NCI-H446 (cell line): ENCODE results near the gene RXFP1.

Experiments
- DNase-seq, 2 experiments: peaks; one replicate each; lab custom pipeline; 2025; lab: John Stamatoyannopoulos, UW

The RXFP1 gene

GRCh38 chr4:158671915-158672806 lies 150.5 kb downstream of the RXFP1 start, which contains the start of gene ETFDH:
Gene ETFDH, plus strand, starts transcription at chr4:158672296. Its CDS starts 161 bp downstream, at chr4:158672457.
- DNase-seq: peak; percentile 99 to 100

- DNase-seq: no peak
Observed at GRCh38 chr4:158673633-158674032, 152.0 kb downstream of the RXFP1 start.

DNA sequence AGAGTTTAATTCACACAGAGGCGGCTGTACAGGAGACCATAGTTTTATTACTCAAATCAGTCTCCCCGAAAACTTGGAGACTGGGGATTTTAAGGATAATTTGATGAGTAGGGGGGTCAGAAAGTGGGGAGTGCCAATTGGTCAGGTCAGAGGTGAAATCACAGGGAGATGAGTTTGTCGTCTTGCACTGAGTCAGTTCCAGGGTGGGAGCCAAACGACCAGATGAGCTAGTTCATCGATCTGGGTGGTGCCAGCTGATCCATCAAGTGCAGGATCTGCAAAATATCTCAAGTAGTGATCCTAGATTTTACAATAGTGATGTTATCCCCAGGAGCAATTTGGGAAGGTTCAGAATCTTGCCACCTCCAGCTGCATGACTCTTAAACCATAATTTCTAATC lies 154.4 kb downstream of the RXFP1 start:
- DNase-seq: no peak

DNA sequence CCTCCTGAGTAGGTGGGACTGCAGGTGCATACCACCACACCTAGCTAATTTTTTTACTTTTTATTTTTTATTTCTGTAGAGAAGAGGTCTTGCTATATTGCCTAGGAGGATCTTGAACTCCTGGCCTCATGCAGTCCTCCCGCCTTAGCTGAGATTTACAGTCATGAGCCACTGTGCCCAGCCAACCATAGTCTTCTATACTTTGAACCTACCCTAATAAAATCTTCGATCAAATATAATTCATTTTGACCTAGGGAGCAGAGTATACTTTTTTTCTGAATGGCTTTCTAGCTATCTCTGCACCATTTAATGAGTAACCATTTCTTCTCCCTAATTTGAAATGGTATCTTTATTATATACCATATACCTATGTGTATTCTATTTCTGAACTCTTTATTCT lies 157.1 kb downstream of the RXFP1 start:
- no peak for DNase-seq

- DNase-seq: no peak
Observed at GRCh38 chr4:158681629-158682028, 159.9 kb downstream of the RXFP1 start.

DNA sequence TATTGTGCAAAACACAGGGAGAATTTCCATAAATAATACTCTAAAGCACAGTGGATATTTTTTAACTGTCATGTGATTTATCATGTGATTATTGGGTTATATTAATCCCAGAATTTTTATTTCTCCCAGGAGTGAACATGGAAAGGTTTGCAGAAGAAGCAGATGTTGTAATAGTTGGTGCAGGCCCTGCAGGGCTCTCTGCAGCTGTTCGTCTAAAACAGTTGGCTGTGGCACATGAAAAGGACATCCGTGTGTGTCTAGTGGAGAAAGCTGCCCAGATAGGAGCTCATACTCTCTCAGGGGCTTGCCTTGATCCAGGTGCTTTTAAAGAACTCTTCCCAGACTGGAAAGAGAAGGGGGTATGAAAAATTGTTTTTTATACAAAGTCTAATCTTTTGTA lies 160.4 kb downstream of the RXFP1 start:
- DNase-seq: no peak

- DNase-seq: no peak
Observed at GRCh38 chr4:158688813-158689212, 167.1 kb downstream of the RXFP1 start.
